HAP-1 (cell line): Measurements from ENCODE around the gene DHRS7.

Experiments
- DNase-seq, 2 experiments: peaks; one replicate each; pipeline ENCODE4 v3.0.0-alpha.2; 2016 to 2020; ENCODE audit warnings: low spot score in 2 of 2
- H3K27me3 ChIP-seq: fragments of 250-450 bp; sonication (Bioruptor Pico); 2 replicates; pipeline ENCODE4 v1.5.1; 2020; ENCODE audit warnings: low read depth, mild to moderate bottlenecking, moderate library complexity
- H3K36me3 ChIP-seq: fragments of 250-450 bp; sonication (Bioruptor Pico); replicated peaks from 2 replicates; pipeline ENCODE4 v1.5.1; 2020; ENCODE audit warnings: mild to moderate bottlenecking
- H3K4me1 ChIP-seq: fragments of 250-450 bp; sonication (Bioruptor Pico); 2 replicates; pipeline ENCODE4 v1.5.1; 2020; ENCODE audit warnings: mild to moderate bottlenecking
- H3K4me3 ChIP-seq: fragments of 250-450 bp; sonication (Bioruptor Pico); 2 replicates; pipeline ENCODE4 v1.5.1; 2020; ENCODE audit warnings: mild to moderate bottlenecking, moderate library complexity
- H3K9me3 ChIP-seq: fragments of 250-450 bp; sonication (Bioruptor Pico); 2 replicates; pipeline ENCODE4 v1.5.1; 2020; ENCODE audit warnings: mild to moderate bottlenecking, moderate library complexity
- in situ Hi-C: fragments of 300-500 bp; cut with MboI; formaldehyde crosslinking; loops from 3 replicates; pipeline ENCODE4 v1.14.3; 2020; ENCODE audit warnings: low sequenced_read_pairs, inconsistent platforms, mixed read lengths

The DHRS7 gene

DNA sequence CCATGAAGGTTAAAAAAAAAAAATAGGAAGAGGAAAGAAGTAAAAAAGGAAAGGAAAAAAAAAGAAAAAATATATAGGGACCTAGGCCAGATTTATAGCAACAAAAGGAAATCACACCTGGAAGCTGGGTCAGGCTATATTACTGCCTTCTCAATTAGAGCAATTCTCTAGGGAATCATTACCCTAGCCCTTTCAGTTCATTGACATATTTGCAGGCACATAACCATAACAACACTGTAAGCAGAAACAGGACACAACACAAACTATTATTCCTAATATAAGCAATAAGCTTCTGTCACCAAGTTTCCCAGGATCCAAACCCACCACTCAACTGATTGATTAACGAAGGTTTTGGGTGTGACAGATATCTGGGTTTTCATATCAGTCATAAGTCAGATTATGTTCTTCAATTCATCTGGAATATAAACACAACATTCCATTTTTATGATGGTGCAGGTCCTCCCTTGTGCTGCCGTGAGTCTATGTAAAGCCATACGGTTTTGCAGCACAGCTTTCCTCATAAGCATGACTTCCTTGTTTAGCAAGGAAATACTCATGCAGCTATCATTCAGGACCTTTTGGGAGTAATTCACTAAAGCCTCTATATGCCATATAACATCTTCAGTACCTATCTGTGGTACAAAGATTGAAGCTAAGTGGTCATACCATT, 69.3 kb downstream of the DHRS7 start:
- Histone ChIP-seq H3K36me3 (peaks cover 12% of the 10 kb centered on the region; the same call in 1 of the 2 replicates), H3K4me1 (peaks cover 7% of the 10 kb centered on the region), H3K27me3 (no peaks in the 10 kb centered on the region), H3K4me3 (no peak overlapping the region), H3K9me3 (no peaks in the 10 kb centered on the region)
- no peak for DNase-seq
- in situ Hi-C loops, result no loop called here

DNA sequence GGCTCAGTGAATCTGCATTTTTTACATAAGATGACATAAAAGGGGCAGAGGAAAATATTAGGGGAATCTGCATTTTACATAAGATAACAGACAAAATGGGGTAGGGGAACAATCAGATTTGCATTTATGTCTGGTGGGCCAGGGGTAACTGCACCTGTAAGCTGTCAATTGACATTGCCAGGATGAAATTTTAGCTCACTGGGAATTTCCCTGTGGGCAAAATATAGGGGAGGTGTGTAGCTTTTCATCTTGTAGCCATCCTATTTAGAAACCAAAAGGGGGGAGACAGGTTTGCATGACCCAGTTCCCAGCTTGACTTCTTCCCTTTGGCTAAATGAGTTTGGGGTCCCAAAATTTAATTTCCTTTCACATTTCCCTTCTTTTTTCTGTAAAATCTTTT, 70.0 kb downstream of the DHRS7 start:
- no peak for DNase-seq
- Histone ChIP-seq H3K36me3 (peaks cover 12% of the 10 kb centered on the region; the same call in 1 of the 2 replicates), H3K9me3 (no peaks in the 10 kb centered on the region), H3K4me1 (peaks cover 9% of the 10 kb centered on the region), H3K27me3 (no peaks in the 10 kb centered on the region), H3K4me3 (no peak overlapping the region)
- in situ Hi-C loops, result no loop called here

GRCh38 chr14:60094306-60094897, 70.8 kb downstream of the DHRS7 start:
- DNase-seq, result no peak
- Histone ChIP-seq H3K9me3 (no peaks in the 10 kb centered on the region), H3K27me3 (no peaks in the 10 kb centered on the region), H3K4me1 (peaks cover 9% of the 10 kb centered on the region), H3K4me3 (no peak overlapping the region), H3K36me3 (peaks cover 12% of the 10 kb centered on the region; the same call in 1 of the 2 replicates)
- in situ Hi-C loops, result no loop called here
